CD14-positive monocyte (primary cell): ENCODE data around the gene KCTD16. TPM values are rescaled to one million over a fixed set of nuclear protein-coding genes. Genes with fewer than 3 reads are reported as not detected.

Experiments
- DNase-seq, 3 donors: peaks; one replicate each; pipeline ENCODE4 v3.0.0-alpha.2; 2011 to 2022
- H2AFZ ChIP-seq: 2 replicates; pipeline ENCODE4 v1.6.0; 2012; ENCODE audit warnings: mild to moderate bottlenecking, low read depth, low read length, inconsistent platforms; ENCODE audit not compliant: insufficient read depth, poor library complexity, severe bottlenecking
- H3K27ac ChIP-seq, 2 donors: 1 replicate in 1 of 2; 2 replicates in 1 of 2; pipeline ENCODE4 v1.5.1; 2012 to 2013; ENCODE audit warnings: low read length in 2 of 2, control low read depth in 1 of 2, inconsistent platforms in 1 of 2, low read depth in 1 of 2, mild to moderate bottlenecking in 1 of 2
- H3K27me3 ChIP-seq, 2 donors: one replicate each; pipeline versions ENCODE4 v1.6.0 to v1.6.1; 2011 to 2013; ENCODE audit warnings: low read length in 2 of 2; ENCODE audit not compliant: control insufficient read depth in 2 of 2, insufficient read depth in 2 of 2
- H3K36me3 ChIP-seq, 2 donors: replicated peaks in 1 of 2; 1 replicate in 1 of 2; 2 replicates in 1 of 2; pipeline versions ENCODE4 v1.5.1 to v1.6.1; 2012 to 2013; ENCODE audit warnings: low read length in 2 of 2, control low read depth in 1 of 2, inconsistent platforms in 1 of 2, mild to moderate bottlenecking in 1 of 2; ENCODE audit not compliant: insufficient read depth in 2 of 2, control insufficient read depth in 1 of 2
- H3K4me1 ChIP-seq, 2 donors: 1 replicate in 1 of 2; 2 replicates in 1 of 2; pipeline versions ENCODE4 v1.5.1 to v1.6.1; 2012 to 2013; ENCODE audit warnings: low read length in 2 of 2, control low read depth in 1 of 2, inconsistent platforms in 1 of 2, mild to moderate bottlenecking in 1 of 2, moderate library complexity in 1 of 2; ENCODE audit not compliant: insufficient read depth in 2 of 2, control insufficient read depth in 1 of 2
- H3K4me2 ChIP-seq: replicated peaks from 2 replicates; pipeline ENCODE3; 2012; ENCODE audit warnings: low read length, moderate library complexity, mild to moderate bottlenecking; ENCODE audit not compliant: poor library complexity, severe bottlenecking; ENCODE audit errors: extremely low read depth
- H3K4me3 ChIP-seq, 3 experiments: fragments of 200-600 bp in 1 of 3; sonication (generic) in 1 of 3; replicated peaks in 1 of 3; 1 replicate in 2 of 3; 2 replicates in 1 of 3; pipeline ENCODE4 v1.5.1; 2011 to 2013; ENCODE audit warnings: low read length in 3 of 3, mild to moderate bottlenecking in 3 of 3, control low read depth in 2 of 3, low read depth in 2 of 3, inconsistent platforms in 1 of 3, moderate library complexity in 1 of 3
- H3K79me2 ChIP-seq: 2 replicates; pipeline ENCODE4 v1.6.0; 2012; ENCODE audit warnings: mild to moderate bottlenecking, control low read depth, inconsistent platforms, low read length, moderate library complexity; ENCODE audit not compliant: insufficient read depth
- H3K9ac ChIP-seq: 2 replicates; pipeline ENCODE4 v1.6.0; 2017; ENCODE audit warnings: low read length, mild to moderate bottlenecking; ENCODE audit not compliant: insufficient read depth, poor library complexity, severe bottlenecking
- H3K9me3 ChIP-seq, 2 donors: replicated peaks in 1 of 2; 1 replicate in 1 of 2; 2 replicates in 1 of 2; pipeline versions ENCODE4 v1.5.1 to v1.6.1; 2012 to 2013; ENCODE audit warnings: low read length in 2 of 2, control low read depth in 1 of 2; ENCODE audit not compliant: control insufficient read depth in 1 of 2, insufficient read depth in 1 of 2
- H4K20me1 ChIP-seq: 2 replicates; pipeline ENCODE4 v1.6.0; 2012; ENCODE audit warnings: mild to moderate bottlenecking, low read length, control low read depth, moderate library complexity; ENCODE audit not compliant: insufficient read depth
- H3K27ac Mint-ChIP-seq, 7 donors: one replicate each; pipeline ENCODE4 v1.8.0; 2020; ENCODE audit warnings: mild to moderate bottlenecking in 7 of 7, mixed read lengths in 7 of 7, moderate library complexity in 6 of 7, inconsistent platforms in 2 of 7
- H3K27me3 Mint-ChIP-seq, 3 donors: one replicate each; pipeline ENCODE4 v1.8.0; 2021 to 2022; ENCODE audit warnings: low read depth in 3 of 3, mild to moderate bottlenecking in 3 of 3, mixed read lengths in 3 of 3, moderate library complexity in 3 of 3, inconsistent platforms in 1 of 3
- H3K36me3 Mint-ChIP-seq, 2 donors: one replicate each; pipeline ENCODE4 v1.8.0; 2020; ENCODE audit warnings: mixed read lengths in 2 of 2, inconsistent platforms in 1 of 2, mild to moderate bottlenecking in 1 of 2
- H3K4me1 Mint-ChIP-seq: one replicate; pipeline ENCODE4 v1.8.0; 2020; ENCODE audit warnings: mild to moderate bottlenecking, mixed read lengths
- H3K4me3 Mint-ChIP-seq, 2 donors: one replicate each; pipeline ENCODE4 v1.8.0; 2020; ENCODE audit warnings: mild to moderate bottlenecking in 2 of 2, mixed read lengths in 2 of 2, moderate library complexity in 1 of 2
- H3K9me3 Mint-ChIP-seq, 7 donors: one replicate each; pipeline ENCODE4 v1.8.0; 2020 to 2022; ENCODE audit warnings: mixed read lengths in 7 of 7, mild to moderate bottlenecking in 6 of 7, moderate library complexity in 6 of 7, inconsistent platforms in 2 of 7
- WGBS: methylation state at CpG from one replicate; pipeline ENCODE4 v1.1.5; 2013; ENCODE audit warnings: missing lambda C conversion rate; ENCODE audit not compliant: insufficient coverage; 5-methylcytosine and 5-hydroxymethylcytosine counted together
- intact Hi-C, 2 donors: fragments of 100-400 bp; cut with micrococcal nuclease; formaldehyde crosslinking; loops; one replicate each; pipeline versions ENCODE4 v1.15.0 to v1.15.1; 2023
- polyA plus RNA-seq, 3 donors: library from polyadenylated mRNA; depleted of rRNA in 1 of 3; unstranded in 2 of 3; stranded (reverse) in 1 of 3; fragments of 300-500 nt in 2 of 3; fragments of >200 nt in 1 of 3; fragmentation: Illumina TruSeq in 2 of 3; gene quantifications; 1 replicate in 2 of 3; 2 replicates in 1 of 3; pipeline ENCODE4 v1.2.3, GENCODE V29; 2012 to 2021
- TF ChIP-seq, protein P1 (sequence below): fragments of 200-600 bp; IDR thresholded peaks from one replicate; pipeline ENCODE4 v1.8.0; 2022; ENCODE audit warnings: antibody characterized with exemption, mild to moderate bottlenecking

The KCTD16 gene
- polyA plus RNA-seq, 3 donors = not detected

DNA sequence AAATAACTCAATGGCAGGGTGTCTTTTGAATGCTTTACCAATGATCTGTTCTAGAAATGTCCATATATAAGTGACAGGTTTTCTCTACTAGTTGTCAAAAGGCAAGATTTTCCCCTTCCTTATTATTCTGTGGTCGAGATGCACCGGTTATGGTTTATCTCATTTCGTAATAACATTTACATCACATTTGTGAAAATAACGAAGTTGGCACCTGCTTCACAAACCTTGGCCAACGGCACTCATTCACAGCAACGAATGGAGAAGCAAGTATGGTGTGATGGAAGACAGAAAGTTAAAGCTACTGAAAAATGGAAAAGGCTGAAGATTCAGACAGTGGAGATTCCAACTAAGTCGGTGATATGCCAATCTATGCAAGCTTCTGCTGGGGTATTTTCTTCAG, 235.8 kb downstream of the KCTD16 start:
- no peak overlapping the region for H2AFZ ChIP-seq
- Mint-ChIP-seq H3K9me3 (peaks cover 1 to 9% (median 7%) of the 10 kb centered on the region in 7 donors), H3K4me3 (no peak overlapping the region), H3K27me3 (no peaks in the 10 kb centered on the region), H3K27ac (no peak overlapping the region), H3K36me3 (no peaks in the 10 kb centered on the region), H3K4me1 (peaks cover 10% of the 10 kb centered on the region)
- DNase-seq = no peak
- H3K4me1 ChIP-seq = no peaks in the 10 kb centered on the region
- H4K20me1 ChIP-seq = no peaks in the 10 kb centered on the region
- H3K4me3 ChIP-seq = no peak overlapping the region
- H3K36me3 ChIP-seq = no peaks in the 10 kb centered on the region
- 29% methylated on average over 3 of the region's 7 CpGs for WGBS
- no peak overlapping the region for H3K27ac ChIP-seq
- no peaks in the 10 kb centered on the region for H3K79me2 ChIP-seq
- TF ChIP-seq, protein P1, sequence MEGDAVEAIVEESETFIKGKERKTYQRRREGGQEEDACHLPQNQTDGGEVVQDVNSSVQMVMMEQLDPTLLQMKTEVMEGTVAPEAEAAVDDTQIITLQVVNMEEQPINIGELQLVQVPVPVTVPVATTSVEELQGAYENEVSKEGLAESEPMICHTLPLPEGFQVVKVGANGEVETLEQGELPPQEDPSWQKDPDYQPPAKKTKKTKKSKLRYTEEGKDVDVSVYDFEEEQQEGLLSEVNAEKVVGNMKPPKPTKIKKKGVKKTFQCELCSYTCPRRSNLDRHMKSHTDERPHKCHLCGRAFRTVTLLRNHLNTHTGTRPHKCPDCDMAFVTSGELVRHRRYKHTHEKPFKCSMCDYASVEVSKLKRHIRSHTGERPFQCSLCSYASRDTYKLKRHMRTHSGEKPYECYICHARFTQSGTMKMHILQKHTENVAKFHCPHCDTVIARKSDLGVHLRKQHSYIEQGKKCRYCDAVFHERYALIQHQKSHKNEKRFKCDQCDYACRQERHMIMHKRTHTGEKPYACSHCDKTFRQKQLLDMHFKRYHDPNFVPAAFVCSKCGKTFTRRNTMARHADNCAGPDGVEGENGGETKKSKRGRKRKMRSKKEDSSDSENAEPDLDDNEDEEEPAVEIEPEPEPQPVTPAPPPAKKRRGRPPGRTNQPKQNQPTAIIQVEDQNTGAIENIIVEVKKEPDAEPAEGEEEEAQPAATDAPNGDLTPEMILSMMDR = no peak
- no peak overlapping the region for H3K4me2 ChIP-seq
- intact Hi-C loops = no loop called here
- H3K27me3 ChIP-seq = no peaks in the 10 kb centered on the region
- H3K9ac ChIP-seq = no peak overlapping the region
- peaks cover 0 to 4% of the 10 kb centered on the region in 2 donors for H3K9me3 ChIP-seq

DNA sequence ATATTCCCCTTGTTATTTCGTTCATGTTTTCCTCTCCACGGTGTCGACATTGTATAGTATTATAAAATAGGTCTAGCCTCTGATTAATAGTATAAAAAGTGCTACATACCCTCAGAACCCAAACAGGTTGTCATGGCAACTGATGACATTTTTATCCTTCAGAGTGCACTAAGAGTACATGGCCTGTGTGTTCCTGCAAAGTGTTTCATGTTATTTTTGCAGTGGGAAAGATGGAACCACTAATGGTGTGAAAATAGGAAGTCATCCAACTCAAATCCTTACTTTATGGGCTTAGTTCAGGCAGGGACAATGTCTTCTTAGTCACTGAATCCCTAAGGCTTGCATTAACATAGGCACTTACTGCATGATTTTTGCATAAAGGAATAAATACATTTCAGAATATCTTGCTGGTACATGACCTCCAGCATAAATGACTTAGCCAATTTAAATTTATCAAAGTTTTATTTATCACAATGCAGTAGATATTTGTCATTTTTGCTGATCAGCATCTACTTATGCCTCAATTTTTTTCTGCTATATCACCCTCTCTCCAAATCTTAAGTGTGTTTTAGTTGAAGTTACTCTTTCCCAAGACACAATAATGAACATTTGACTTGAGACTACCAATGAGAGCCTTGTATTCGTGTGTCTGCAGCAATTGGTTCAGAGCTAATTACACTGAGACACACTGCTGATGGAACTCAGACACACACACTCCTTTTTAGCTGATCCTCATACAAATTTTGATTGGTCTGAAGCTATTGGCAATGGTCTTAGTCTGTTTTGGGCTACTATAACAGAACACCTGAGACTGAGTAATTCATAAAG, 243.7 kb downstream of the KCTD16 start:
- no peaks in the 10 kb centered on the region for H3K36me3 Mint-ChIP-seq
- intact Hi-C loops = no loop called here

More for the DNA sequence above, 243.7 kb downstream of the KCTD16 start:
- Histone ChIP-seq H4K20me1 (no peaks in the 10 kb centered on the region), H3K9ac (no peak overlapping the region), H3K27ac (no peak overlapping the region), H2AFZ (no peak overlapping the region), H3K79me2 (no peaks in the 10 kb centered on the region), H3K9me3 (peaks cover 0 to 8% of the 10 kb centered on the region in 2 donors), H3K36me3 (no peaks in the 10 kb centered on the region), H3K27me3 (no peaks in the 10 kb centered on the region), H3K4me1 (no peaks in the 10 kb centered on the region), H3K4me2 (no peak overlapping the region), H3K4me3 (no peak overlapping the region)
- no peak overlapping the region for H3K27ac Mint-ChIP-seq
- peaks cover 2 to 17% (median 6%) of the 10 kb centered on the region in 7 donors for H3K9me3 Mint-ChIP-seq
- TF ChIP-seq, protein P1 = no peak
- DNase-seq = no peak
- H3K4me3 Mint-ChIP-seq = no peak overlapping the region
- peaks cover 0 to 2% (median 0%) of the 10 kb centered on the region in 3 donors for H3K27me3 Mint-ChIP-seq
- H3K4me1 Mint-ChIP-seq = no peaks in the 10 kb centered on the region
- no CpG with 5 or more reads among the region's 4 CpGs for WGBS
